ENCODE results near the gene KANK4.

Gene KANK4

GRCh38 chr1:62238507-62238906, 80.7 kb downstream of the KANK4 start:
- POLR2A ChIA-PET: no interaction called here
- no peak for DNase-seq (ENCODE audit: extremely low spot score)
- no peak for TF ChIP-seq CTBP1 (IDR thresholded peaks at IDR 0.05; ENCODE audit: borderline replicate concordance)
- TF ChIP-seq SP1 (IDR thresholded peaks at IDR 0.05): no peak
- TF ChIP-seq LEF1 (IDR thresholded peaks at IDR 0.05; ENCODE audit: borderline replicate concordance): no peak
- no peak for TF ChIP-seq TARDBP (IDR thresholded peaks at IDR 0.05)
- TF ChIP-seq PKNOX1 (IDR thresholded peaks at IDR 0.05): no peak
- TF ChIP-seq L3MBTL2 (conservative IDR thresholded peaks at IDR 0.05): no peak
- TF ChIP-seq BHLHE40 (IDR thresholded peaks at IDR 0.05; ENCODE audit: borderline replicate concordance): no peak
- TF ChIP-seq NFRKB (IDR thresholded peaks at IDR 0.05): no peak
- no peak for TF ChIP-seq HDGF (IDR thresholded peaks at IDR 0.05; ENCODE audit: borderline replicate concordance)
- TF ChIP-seq FOXK2 (IDR thresholded peaks at IDR 0.05): no peak
- TF ChIP-seq FOXA1 (IDR thresholded peaks at IDR 0.05): no peak
- TF ChIP-seq ARNT (IDR thresholded peaks at IDR 0.05): no peak
- no peak for TF ChIP-seq ZNF384 (IDR thresholded peaks at IDR 0.05)
- TF ChIP-seq FOXM1 (IDR thresholded peaks at IDR 0.05; ENCODE audit: borderline replicate concordance): no peak
- TF ChIP-seq ELF4 (IDR thresholded peaks at IDR 0.05): no peak
- no peak for TF ChIP-seq SUZ12 (IDR thresholded peaks at IDR 0.05)
- CTCF ChIA-PET: no interaction called here

DNA sequence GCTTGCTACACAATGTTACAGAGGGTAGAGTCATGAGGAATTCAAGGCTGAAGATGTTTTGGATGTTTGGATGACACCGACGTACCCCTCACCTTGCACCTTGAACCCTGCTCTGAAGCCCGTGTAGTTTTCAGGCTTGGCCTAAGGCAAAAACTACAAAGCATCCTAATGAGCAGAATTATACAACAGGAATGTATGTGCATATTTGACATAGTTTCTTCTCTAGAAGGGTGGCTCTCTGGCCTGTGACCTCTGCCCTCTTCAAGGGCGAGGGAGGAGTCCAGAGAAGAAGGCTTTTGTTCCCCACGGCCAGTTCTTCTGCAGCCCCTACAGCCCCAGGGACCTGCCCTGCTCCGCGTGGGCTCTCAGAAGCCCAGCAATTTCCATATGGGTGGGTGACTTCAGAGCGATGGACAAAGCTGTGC, 81.3 kb downstream of the KANK4 start:
- ChIA-PET POLR2A (no interaction called here), CTCF (no interaction called here)
- TF ChIP-seq HDGF (IDR thresholded peaks at IDR 0.05; ENCODE audit: borderline replicate concordance) (no peak), ARNT (IDR thresholded peaks at IDR 0.05) (no peak), FOXA1 (IDR thresholded peaks at IDR 0.05) (no peak), FOXK2 (IDR thresholded peaks at IDR 0.05) (no peak), ELF4 (IDR thresholded peaks at IDR 0.05) (no peak), BHLHE40 (IDR thresholded peaks at IDR 0.05; ENCODE audit: borderline replicate concordance) (no peak), FOXM1 (IDR thresholded peaks at IDR 0.05; ENCODE audit: borderline replicate concordance) (no peak), L3MBTL2 (conservative IDR thresholded peaks at IDR 0.05) (no peak), CTBP1 (IDR thresholded peaks at IDR 0.05; ENCODE audit: borderline replicate concordance) (no peak), SUZ12 (IDR thresholded peaks at IDR 0.05) (no peak), SP1 (IDR thresholded peaks at IDR 0.05) (no peak), NFRKB (IDR thresholded peaks at IDR 0.05) (no peak), PKNOX1 (IDR thresholded peaks at IDR 0.05) (no peak)
- DNase-seq (ENCODE audit: extremely low spot score): no peak

DNA sequence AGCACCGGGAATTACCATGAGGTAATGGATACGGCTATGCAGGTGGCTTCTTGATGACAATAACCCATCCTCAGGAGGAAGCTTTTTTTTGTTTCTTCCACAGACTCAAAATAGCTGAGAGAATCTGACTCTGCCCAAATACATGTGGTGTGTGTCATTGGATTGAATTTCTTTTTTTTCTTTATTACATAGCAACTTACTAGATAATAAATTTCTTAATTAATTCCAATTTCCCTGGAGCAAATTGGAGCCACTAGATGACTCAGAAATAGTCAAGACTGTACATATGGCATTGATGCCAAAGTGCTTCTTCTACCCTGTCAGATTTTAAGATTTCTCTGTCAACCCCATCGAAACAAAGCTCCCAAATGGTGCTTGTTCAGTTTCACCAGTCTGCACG, 81.9 kb downstream of the KANK4 start:
- TF ChIP-seq ARNT (IDR thresholded peaks at IDR 0.05): no peak
- ChIA-PET CTCF (no interaction called here), POLR2A (interaction anchor here (0.8 kb wide), 1 partner anchor 26 kb away, joined by 3 read pairs; no protein-coding TSS in a partner anchor)
- no peak for DNase-seq (ENCODE audit: extremely low spot score)

DNA sequence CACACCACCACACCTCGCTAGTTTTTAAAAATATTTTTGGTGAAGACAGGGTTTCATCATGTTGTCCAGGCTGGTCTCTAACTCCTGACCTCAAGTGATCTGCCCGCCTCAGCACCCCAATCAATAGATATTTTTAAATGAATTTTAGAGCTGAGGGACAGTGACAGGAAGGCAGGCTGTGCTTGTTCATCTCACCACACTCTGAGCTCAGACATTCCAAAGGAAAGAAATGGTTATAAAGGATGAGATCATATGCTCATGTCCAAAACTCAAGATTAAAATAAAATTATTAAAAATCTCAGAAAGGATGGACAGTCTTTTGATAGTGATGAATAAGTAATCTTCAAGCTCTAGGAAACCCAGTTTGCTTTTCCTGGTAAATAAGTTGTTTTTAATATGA, 83.7 kb downstream of the KANK4 start:
- TF ChIP-seq ZNF384 (IDR thresholded peaks at IDR 0.05): no peak
- TF ChIP-seq BHLHE40 (IDR thresholded peaks at IDR 0.05; ENCODE audit: borderline replicate concordance): no peak
- no peak for TF ChIP-seq TARDBP (IDR thresholded peaks at IDR 0.05)
- TF ChIP-seq L3MBTL2 (conservative IDR thresholded peaks at IDR 0.05): no peak
- no peak for TF ChIP-seq SUZ12 (IDR thresholded peaks at IDR 0.05)
- no peak for TF ChIP-seq FOXK2 (IDR thresholded peaks at IDR 0.05)
- no peak for TF ChIP-seq NFRKB (IDR thresholded peaks at IDR 0.05)
- TF ChIP-seq CTBP1 (IDR thresholded peaks at IDR 0.05; ENCODE audit: borderline replicate concordance): no peak
- TF ChIP-seq ARNT (IDR thresholded peaks at IDR 0.05): no peak
- ChIA-PET POLR2A (no interaction called here), CTCF (interaction anchor here (0.5 to 0.9 kb wide), 2 partner anchors 45 to 158 kb away, joined by 3 to 8 read pairs; no protein-coding TSS in a partner anchor)
- no peak for DNase-seq (ENCODE audit: extremely low spot score)

DNA sequence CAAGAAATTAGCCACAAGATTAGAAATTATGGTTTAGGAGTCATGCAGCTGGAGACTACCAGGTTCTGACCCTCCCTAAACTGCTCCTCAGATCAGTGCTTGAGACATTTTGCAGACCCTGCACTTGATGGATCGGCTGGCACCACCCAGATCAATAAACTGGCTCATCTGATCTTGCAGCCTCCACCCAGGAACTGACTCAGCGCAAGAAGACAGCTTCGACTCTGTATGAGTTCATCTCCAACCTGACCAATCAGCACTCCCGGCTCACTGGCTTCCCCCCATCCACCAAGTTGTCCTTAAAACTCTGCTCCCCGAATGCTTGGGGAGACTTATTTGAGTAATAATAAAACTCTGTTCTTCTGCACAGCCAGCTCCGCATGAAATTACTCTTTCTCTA, 84.5 kb downstream of the KANK4 start:
- CTCF ChIA-PET: interaction anchor here (0.9 kb wide), 1 partner anchor 159 kb away, joined by 3 read pairs; no protein-coding TSS in a partner anchor
- TF ChIP-seq ELF4 (IDR thresholded peaks at IDR 0.05): no peak
- no peak for TF ChIP-seq ZNF384 (IDR thresholded peaks at IDR 0.05)
- no peak for TF ChIP-seq SUZ12 (IDR thresholded peaks at IDR 0.05)
- TF ChIP-seq LEF1 (IDR thresholded peaks at IDR 0.05; ENCODE audit: borderline replicate concordance): no peak
- no peak for TF ChIP-seq HDGF (IDR thresholded peaks at IDR 0.05; ENCODE audit: borderline replicate concordance)
- no peak for TF ChIP-seq CTBP1 (IDR thresholded peaks at IDR 0.05; ENCODE audit: borderline replicate concordance)
- TF ChIP-seq PKNOX1 (IDR thresholded peaks at IDR 0.05): no peak
- TF ChIP-seq ARNT (IDR thresholded peaks at IDR 0.05): no peak
- no peak for TF ChIP-seq FOXK2 (IDR thresholded peaks at IDR 0.05)
- TF ChIP-seq BHLHE40 (IDR thresholded peaks at IDR 0.05; ENCODE audit: borderline replicate concordance): no peak
- no peak for TF ChIP-seq FOXA1 (IDR thresholded peaks at IDR 0.05)
- TF ChIP-seq NFRKB (IDR thresholded peaks at IDR 0.05): no peak
- TF ChIP-seq L3MBTL2 (conservative IDR thresholded peaks at IDR 0.05): no peak
- DNase-seq (ENCODE audit: extremely low spot score): no peak
- POLR2A ChIA-PET: no interaction called here

DNA sequence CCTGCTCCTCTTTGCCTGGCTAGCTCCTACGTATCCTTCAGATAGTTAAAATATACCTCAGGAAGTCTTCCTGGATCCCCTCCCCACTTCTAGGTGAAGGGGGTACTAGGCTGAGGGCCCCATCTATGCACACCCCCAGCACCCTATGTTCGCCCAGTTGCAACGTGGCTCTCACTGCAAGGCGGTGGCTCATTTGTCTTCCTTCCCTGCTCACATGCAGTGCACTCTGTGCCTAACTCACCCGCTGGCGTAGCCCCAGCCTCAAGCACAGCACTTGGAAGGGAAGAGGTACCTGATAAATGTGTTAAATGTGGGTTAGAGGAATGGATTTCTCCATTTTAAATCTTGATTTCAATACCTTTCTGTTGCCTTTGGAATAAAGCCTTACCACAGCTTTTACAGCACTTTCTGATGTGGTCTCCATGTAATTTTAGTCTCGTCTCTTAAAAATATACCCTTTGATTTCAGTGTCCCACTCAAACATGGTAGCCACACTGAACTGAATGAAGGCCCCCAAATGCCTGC, 85.2 kb downstream of the KANK4 start:
- ChIA-PET CTCF (no interaction called here), POLR2A (no interaction called here)
- TF ChIP-seq ELF4 (IDR thresholded peaks at IDR 0.05): no peak
- no peak for TF ChIP-seq BHLHE40 (IDR thresholded peaks at IDR 0.05; ENCODE audit: borderline replicate concordance)
- no peak for TF ChIP-seq HDGF (IDR thresholded peaks at IDR 0.05; ENCODE audit: borderline replicate concordance)
- no peak for TF ChIP-seq FOXK2 (IDR thresholded peaks at IDR 0.05)
- TF ChIP-seq L3MBTL2 (conservative IDR thresholded peaks at IDR 0.05): no peak
- no peak for TF ChIP-seq CTBP1 (IDR thresholded peaks at IDR 0.05; ENCODE audit: borderline replicate concordance)
- no peak for TF ChIP-seq TARDBP (IDR thresholded peaks at IDR 0.05)
- no peak for TF ChIP-seq ARNT (IDR thresholded peaks at IDR 0.05)
- TF ChIP-seq ZNF384 (IDR thresholded peaks at IDR 0.05): no peak
- TF ChIP-seq NFRKB (IDR thresholded peaks at IDR 0.05): no peak
- no peak for TF ChIP-seq SUZ12 (IDR thresholded peaks at IDR 0.05)
- TF ChIP-seq LEF1 (IDR thresholded peaks at IDR 0.05; ENCODE audit: borderline replicate concordance): no peak
- TF ChIP-seq FOXM1 (IDR thresholded peaks at IDR 0.05; ENCODE audit: borderline replicate concordance): no peak
- no peak for TF ChIP-seq SP1 (IDR thresholded peaks at IDR 0.05)
- TF ChIP-seq FOXA1 (IDR thresholded peaks at IDR 0.05): no peak
- TF ChIP-seq PKNOX1 (IDR thresholded peaks at IDR 0.05): no peak

More for the DNA sequence above, 85.2 kb downstream of the KANK4 start:
- DNase-seq (ENCODE audit: extremely low spot score): no peak

All from HEK293T (cell line).